NCI-H1694 treated with DMSO at 0.1 percent for 48 hours (cell line): ENCODE results near the gene ATOX1.

Experiments used
- DNase-seq: peaks from one replicate; lab custom pipeline; 2025; lab: John Stamatoyannopoulos, UW

ATOX1 gene

DNA sequence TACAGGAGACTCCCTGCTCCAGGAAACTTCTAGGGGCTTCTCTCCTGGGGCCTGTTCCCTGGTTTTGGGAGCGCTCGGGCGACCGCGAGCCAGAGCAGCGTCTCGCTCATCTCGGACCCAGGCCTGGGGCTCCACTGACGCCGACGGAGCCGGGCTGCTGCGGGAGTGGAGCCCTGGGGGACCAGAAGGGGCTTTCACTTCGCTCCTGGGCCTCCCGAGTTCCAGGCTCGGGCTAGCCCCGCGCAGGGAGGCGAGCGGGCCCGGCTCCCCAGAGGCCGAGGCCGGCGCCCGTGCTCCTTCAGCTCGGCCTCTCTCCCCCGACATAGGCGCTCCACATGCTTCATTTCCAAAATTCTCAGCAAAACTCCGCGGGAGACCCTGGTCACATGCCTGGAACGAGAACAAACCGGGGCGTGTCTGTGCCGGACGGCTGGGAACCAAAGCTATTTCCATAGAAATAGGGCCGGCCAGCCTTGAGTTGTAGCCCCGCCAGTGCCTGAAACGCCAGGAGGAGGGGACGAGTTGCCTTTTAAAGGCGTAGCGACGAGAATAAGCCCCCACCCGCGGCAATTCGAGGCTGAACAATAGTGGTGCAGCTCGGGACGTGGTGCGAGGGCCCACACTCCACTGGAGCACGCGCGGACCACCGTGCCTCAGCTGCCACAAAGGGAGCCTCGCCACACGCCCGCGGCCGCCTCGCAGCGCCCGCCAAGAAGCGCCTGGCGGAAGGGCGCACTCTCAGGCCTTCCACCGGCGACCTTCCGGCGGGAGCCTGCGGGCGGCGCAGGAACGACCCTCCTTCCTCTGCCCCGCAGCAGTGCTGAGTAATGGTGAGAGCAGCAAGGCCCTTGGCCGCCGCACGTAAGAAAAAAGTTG is 12.2 kb upstream of the ATOX1 start:
- no peak for DNase-seq

DNA sequence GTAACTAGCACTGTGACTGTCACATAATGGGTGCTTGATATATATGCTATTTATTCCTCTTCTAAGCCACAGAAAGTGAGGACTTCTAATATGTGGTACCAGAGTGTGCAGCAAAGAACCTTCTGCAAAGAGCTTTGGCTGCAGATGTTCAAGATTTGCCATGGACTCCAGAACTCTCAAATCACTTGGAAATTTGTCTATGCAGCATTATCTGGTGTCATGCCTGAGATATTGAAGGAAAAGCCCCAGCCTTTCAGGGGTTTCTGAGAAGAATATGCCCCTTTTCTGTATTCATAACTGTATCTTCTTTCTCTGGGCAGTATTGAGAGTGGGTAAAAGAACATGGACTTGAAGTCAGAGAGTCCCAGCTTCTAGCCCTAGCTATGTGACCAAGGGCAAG is 8.5 kb upstream of the ATOX1 start:
- DNase-seq, result no peak

DNA sequence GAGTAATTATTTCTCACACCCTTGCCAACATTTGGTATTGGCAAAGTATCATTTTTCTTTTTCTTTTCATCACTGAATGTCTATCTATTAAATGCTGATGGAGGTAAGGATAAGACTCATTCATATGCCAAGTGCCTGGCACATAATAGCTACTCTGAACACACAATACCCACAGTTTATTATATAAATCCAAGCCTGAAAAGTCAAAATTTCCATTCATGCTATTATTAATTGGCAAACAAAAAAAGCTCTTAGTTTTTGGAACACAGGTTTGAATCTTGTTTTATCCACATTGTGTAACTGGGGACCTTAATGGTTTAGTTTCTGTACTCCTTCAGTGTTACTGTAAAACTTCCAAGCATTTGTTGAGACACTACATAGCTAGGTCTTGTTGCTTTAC is 6.4 kb upstream of the ATOX1 start:
- DNase-seq, result no peak

DNA sequence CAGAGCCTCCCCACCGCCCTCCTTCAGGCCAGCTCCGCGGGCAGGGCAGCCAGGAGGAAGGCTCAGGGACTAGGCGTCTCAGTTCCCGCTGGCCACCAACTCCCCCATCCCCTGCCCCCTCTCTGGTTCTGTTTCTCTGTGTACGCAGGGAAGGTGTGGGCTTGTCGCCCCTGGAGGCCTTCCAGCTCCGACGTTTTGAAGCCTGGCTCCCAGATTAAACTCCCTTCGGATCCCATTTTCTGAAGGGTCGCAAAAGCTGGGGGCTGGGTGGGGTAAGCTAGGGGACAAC is 346 bp downstream of the ATOX1 start:
- no peak for DNase-seq

DNA sequence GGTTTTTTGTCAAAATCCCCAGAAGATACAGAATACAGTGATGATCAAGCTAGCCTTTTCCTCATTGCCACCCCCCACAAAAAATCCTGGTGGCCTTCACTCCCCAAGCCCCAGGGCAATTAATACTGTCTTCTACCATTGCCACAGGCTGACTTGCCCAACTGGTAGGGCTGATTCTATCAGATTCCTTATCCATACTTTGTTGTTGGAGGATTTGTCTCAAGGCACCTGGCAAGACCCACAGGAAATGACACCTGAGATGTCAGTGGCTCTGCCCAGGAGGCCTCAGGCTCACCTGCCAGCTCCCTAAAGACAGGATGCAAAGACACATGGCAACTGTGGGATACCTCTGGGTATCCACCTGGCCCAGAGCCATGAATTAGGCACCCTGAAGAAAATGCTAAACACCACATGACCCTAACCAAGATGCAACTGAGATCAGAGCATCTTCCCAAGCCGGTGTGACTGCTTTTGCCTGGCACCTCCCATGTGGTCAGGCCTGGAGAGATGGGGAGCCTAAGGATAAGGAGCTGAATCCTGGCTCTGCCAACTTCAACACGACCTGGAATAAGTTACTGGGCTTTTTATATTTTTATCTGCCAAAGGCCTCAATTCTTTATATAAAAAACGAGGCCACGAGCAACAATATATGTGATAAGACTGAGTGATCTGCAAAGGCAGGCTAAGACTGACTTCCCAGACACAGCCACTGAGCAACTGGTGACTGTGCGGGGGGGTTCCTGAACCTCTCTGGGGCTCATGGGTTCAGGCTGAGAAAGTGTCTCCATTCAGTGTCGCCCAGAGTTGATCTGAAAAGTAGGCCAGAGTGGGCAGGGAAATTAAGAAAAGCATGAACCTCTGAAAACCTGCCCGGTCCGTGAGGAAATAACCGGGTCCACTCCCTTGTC is 944 bp downstream of the ATOX1 start:
- DNase-seq, result no peak

DNA sequence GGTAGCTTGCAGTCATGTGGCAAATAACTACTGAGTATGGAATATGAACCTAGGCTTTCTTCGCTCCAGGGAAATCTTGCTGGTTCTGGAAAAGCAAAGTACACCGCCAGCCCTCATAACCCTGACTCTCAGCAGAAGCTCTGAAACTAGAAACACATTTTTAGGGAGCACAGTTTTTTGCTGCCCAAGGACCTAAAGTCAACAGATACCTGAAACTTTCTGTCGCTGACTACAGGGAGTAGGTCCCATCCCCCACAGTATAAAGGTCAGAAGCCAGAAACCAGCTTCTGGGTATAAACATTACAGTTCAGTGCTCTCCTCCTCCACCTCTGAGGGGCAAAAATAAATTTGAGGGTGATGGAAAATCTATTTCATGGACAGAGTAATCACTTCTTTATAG is 3.0 kb downstream of the ATOX1 start:
- DNase-seq, result no peak

DNA sequence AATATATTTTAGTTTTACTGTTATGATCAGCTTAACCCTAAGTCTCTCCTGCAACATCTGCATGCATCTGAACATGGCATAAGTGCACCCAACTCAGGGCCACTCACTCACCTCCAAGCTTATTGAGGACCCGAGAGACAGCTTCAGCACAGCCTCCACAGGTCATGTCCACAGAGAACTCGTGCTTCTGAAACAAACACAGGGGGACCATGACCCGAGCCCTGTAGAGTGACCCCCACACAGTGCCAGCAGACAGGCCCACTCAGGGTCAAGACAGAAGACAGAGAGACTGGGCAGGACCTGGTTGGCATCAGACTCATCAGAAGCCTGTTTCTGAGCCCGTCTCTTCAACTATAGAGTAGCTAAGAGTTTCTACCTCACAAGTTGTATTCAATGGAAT is 6.8 kb downstream of the ATOX1 start:
- no peak for DNase-seq

DNA sequence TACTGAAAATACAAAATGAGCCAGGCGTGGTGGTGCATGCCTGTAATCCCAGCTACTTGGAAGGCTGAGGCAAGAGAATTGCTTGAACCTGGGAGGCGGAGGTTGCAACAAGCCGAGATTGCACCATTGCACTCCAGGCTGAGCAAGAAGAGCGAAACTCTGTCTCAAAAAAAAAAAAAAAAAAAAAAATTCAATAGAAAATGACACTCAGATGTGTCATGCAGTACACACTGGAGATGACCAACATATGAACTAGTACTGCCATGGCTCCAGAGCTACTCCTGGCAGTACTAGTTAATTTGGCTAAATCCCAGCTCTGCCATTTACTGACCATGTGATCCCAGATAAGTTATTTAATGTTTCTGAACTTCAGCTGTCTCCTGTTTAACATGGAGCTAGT is 7.3 kb downstream of the ATOX1 start:
- no peak for DNase-seq

DNA sequence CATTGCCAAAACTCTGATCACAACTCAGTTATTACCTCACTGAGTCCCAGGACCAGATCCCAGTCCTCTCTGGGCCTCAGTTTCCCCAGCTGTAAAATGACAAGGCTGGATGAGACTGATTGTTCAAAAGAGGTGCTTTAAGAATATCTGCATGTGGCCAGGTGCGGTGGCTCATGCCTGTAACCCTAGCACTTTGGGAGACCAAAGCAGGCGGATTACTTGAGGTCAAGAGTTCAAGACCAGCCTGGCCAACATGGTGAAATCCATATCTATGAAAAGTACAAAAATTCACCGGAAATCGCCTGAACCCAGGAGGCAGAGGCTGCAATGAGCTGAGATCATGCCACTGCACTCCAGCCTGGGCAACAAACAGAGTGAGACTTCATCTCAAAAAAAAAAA is 8.3 kb downstream of the ATOX1 start:
- DNase-seq, result no peak

DNA sequence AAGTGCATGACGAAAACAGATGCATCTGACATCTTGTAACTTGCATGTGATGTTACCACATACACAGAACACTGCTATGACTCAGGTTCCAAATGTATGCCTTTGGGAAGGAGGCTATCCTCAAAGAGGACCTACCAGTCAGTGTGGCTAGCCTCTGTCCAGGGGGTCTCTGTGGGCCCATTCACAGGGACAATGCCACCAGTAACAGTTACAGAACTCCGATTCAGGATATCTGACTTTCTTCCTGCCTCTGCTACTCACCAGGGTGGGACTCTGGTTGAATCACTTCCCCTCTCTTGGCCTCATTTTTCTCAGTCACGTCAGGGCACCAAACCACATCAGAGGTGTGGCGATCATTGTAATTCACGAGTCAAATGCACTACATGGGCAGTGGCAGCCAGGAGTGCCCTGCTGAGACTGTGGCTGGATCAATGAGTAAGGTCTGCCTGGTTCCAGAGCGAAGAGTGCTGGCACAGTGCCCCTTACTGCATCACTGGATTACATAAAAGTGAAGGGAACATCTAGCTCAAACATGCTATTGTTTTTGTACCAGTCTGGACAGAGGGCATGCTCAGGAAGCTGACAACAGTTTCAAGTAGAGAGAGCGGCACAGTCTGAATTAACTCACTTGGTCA is 13.2 kb downstream of the ATOX1 start:
- DNase-seq, result no peak

DNA sequence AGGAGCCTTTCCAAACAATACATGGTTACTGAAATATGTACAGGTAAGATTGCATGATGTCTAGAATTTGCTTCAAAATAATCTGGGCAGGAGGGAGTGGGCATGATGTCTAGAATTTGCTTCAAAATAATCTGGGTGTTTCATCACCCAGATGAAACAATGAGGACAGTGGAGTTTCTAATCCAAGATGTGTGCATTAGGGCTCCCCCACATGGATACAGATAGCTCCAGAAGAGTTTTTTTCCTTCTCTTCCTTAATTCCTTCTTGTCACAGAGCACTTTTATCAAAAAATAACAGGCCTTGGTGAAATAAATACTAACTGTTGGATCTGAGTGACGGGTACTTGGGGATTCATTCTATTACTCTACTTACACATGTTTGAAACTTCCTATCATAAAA is 14.9 kb downstream of the ATOX1 start:
- no peak for DNase-seq

DNA sequence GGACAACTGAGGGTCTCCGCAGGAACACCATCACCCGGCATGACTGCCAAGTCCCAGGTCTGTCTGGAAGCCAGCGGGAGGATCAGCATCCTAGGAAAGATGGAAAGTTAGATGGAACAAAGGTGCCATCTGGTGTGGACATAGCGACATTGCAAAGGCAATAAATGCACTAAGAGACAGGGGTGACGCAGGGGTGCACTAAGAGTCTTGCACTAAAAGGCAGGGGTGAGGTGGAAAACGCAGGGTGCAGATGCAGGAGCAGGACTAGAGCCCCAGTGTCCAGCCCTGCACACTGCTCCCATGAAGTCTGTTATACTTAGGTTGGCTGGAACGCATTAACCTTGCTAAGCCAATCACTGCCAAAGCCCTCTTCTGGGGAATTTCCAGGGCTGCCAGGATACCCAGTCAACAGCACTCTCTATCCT is 15.5 kb downstream of the ATOX1 start:
- DNase-seq, result peak; percentile 64

DNA sequence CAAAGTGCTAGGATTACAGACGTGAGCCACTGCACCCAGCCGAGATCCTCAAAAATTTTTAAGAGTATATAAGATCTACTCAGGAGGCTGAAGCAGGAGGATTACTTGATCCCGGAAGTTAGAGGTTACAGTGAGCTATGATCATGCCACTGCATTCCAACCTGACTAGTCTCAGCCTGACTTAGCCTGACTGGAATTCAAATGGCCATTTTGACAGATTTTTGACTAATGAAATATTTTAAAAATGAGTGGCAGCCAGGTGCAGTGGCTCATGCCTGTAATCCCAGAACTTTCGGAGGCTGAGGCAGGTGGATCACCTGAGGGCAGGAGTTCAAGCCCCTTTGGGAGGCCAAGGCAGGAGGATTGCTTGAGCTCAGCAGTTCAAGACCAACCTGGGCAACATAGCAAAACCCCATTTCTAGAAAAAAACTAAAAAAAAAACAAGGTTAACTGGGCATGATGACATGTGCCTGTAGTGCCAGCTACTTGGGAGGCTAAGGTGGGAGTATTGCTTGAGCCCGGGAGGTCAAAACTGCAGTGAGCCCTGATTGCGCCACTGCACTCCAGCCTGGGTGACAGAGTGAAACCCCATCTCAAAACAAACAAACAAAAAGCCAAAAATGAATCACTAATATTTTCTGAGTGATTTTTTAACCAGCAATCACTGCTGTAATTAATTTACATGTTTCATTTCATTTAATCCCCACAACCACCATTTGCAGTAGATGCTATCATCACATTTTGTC is 16.6 kb downstream of the ATOX1 start:
- no peak for DNase-seq

DNA sequence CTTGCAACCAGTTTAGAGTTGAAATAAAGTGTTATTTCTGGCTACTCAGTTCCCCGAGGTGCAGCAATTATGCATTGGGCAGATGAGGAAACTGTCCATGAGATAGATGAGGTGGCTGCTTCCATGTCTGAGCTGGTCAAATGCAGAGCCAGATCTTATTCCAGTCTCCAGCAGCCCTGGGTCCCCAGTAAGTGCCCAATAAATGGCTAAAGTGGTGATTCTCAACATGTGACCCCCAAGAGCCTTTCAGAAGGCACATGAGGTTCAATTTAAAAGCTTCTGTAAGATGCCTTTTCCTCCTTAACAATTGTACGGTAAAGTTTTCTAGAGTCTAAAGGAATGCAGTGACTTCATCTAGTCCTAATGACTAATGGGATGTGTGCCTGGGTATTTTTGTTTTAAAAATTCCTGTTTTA is 17.5 kb downstream of the ATOX1 start:
- no peak for DNase-seq

DNA sequence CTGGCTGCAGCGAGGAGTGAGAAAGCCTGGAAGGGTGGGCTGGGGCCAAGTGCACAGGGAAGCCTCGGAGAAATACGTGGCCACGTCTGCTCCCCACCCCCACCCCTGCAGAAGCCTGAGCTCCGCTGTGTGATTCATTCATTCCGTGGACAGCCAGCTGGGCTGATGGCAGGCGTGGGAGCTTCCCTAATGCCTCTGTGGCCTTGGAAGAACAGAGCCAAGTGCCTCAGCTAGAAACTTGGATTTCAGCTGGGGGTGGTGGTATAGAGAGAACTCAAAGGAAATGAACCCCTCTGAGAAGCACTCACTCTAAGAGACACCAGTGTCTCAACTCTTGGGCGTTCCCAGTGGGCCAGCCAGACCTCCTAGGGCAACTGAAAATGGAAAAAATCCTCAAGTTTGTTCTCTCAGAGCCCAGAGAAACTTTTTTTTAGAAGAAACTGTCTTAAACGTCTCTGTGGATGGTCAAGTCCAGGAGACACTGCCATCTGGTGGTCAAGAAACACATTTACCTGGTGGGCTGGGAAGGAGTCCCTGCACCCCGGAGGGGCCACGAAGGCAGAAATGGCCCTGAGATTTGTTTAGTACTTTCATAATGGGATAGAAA is 18.0 kb downstream of the ATOX1 start:
- peak; percentile 9 for DNase-seq

DNA sequence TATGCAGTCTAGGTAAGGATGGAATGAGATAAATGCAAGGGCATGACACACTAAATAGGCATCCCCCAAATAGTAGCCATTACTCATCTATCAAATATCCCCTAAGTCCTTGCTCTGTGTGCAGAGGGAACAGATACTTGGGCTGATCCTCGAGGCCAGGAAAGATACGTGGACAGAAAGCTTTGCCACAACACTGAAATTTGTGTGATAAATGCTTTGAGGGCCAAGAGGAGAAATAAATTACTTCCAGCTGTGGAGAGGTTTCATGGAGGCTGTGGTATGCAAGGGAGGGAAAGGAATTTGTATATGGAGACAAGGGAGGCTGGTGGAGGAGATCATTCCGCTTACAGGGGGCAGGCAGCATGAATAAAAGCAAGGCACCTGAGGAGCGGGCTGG is 18.5 kb downstream of the ATOX1 start:
- no peak for DNase-seq

DNA sequence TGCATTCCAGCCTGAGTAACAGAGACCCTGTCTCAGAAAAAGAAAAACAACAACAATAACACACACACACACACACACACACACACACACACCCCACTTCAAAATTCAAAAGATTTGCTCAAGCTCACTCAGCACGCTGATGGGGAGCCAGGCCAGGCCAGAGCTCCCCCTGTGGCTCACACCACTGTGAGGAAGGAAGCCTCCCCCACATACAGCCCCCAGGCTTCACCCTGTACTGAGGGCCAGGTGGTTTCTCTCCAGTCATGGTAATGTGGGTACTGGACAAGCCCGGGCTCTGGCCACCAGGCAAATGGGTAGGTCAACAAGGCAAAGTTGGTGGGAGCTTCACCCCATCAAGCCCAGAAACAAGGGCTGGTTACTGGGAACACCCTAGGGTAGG is 19.0 kb downstream of the ATOX1 start:
- no peak for DNase-seq

DNA sequence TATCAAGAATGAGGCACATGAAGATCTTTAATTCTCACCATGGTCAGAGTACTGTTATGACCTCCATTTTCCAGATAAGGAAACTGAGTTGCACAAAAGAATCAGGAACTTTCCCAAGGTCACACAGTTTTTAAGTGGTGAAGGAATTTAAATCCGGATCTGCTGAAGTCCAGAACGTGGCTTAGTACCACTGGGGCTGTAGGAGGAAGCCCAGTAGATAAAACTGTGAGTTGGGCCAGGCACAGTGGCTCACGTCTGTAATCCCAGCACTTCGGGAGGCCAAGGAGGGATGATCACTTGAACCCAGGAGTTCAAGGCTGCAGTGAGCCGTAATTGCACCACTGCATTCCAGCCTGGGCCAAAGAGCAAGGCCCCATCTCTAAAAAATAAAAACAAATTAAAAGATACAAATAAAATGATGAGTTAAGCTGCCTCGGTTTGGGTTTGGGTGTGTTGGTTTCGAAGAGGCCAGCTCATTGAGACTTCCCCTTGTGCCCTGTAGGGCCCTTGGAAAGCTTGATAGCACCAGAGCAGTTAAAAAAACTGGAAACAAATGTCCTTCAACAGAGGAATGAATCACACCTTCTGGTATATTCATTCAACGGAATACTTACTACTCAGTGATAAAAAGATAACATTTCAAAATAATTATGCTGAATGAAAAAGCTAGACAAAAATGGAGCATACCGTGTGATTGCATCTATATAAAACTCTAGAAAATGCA is 20.1 kb downstream of the ATOX1 start:
- no peak for DNase-seq

DNA sequence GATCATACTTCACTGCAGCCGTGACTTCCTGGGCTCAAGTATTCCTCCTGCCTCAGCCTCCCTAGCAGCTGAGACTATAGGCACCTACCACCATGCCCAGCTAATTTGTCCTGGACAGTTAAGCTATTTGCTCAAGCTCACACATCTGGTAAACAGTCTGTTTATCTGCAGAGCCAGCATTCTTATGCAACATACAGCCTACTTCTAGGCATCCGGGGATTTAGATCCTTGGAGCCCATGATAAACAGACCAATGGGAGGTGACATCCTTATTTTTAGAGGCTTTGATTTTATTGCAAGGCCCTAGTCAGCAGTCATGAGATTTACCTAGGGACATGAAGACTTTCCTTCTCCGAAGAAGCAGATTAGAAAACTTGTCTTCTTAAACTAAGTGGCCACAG is 21.0 kb downstream of the ATOX1 start:
- no peak for DNase-seq

DNA sequence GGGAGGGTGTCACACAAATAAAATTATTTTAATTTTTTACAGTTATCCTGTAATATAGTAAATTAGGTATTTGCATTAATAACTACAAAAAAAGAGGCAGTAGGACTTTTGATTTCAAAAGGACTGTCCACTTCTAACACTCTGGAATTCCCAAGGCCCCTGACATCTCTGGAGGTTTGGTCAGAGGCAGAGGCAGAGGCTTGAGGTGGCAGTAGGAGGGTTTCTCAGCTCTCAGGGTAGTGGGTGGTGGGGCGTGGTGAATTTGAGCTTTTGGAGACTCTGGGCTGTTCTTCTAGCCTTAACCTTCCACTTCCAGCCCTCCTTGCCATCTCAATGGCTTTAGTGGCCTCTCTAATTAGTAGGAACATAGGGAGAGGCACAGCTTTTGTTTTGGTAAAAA is 22.8 kb downstream of the ATOX1 start:
- no peak for DNase-seq

DNA sequence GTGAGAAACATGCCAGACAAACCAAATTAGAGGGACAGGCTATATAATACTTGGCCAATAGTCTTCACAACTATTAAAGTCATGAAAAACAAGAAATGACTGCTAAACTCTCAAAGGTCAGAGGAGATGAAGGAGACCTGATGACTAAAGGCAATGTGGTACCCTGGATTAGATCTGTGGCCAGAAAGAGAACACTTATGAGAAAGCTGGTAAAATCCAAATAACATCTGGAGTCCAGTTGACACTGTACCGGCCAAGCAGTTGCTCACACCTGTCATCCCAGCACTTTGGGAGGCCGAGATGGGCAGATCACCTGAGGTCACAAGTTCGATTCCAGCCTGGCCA is 24.4 kb downstream of the ATOX1 start:
- no peak for DNase-seq
